22Rv1 (cell line): ENCODE results near the gene KCTD20.

Source experiments
- ZFX ChIP-seq: fragments of 450-650 bp; IDR thresholded peaks from 2 replicates; pipeline ENCODE4 v1.6.1; 2017; ENCODE audit warnings: antibody characterized with exemption, borderline replicate concordance
- TF ChIP-seq, protein P1 (sequence below): fragments of 450-650 bp; IDR thresholded peaks from 2 replicates; pipeline ENCODE4 v1.5.1; 2017; ENCODE audit warnings: mild to moderate bottlenecking

DNA sequence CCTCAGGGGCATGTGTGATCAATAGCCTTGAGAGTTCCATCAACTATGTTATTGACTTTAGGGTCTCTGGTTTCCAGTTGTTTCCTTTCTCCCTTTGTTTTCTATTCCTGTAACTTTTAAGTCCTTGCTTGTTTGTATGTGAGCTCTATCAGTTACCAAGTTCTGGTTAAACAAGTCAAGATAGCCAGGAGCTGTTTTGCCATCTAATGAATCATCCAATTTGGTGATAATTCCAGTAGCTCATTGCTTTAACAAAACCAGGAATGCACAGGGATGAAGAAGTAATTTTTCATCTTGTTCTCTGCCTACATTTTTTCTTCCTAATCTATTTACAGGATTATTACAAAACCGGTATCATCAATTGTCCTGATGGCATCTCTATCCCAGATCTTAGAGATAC, 36.5 kb downstream of the KCTD20 start:
- TF ChIP-seq, protein P1, sequence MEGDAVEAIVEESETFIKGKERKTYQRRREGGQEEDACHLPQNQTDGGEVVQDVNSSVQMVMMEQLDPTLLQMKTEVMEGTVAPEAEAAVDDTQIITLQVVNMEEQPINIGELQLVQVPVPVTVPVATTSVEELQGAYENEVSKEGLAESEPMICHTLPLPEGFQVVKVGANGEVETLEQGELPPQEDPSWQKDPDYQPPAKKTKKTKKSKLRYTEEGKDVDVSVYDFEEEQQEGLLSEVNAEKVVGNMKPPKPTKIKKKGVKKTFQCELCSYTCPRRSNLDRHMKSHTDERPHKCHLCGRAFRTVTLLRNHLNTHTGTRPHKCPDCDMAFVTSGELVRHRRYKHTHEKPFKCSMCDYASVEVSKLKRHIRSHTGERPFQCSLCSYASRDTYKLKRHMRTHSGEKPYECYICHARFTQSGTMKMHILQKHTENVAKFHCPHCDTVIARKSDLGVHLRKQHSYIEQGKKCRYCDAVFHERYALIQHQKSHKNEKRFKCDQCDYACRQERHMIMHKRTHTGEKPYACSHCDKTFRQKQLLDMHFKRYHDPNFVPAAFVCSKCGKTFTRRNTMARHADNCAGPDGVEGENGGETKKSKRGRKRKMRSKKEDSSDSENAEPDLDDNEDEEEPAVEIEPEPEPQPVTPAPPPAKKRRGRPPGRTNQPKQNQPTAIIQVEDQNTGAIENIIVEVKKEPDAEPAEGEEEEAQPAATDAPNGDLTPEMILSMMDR = no peak
- no peak for TF ChIP-seq ZFX
